Measurements from ENCODE around the gene LRRC7.
"Not testable (repeated sequence)": the region's sequence is repeated elsewhere in the genome, so short reads cannot be mapped to it uniquely, and the experiment has no call there.

Gene LRRC7

GRCh38 chr1:69697340-69697739 is 129.6 kb downstream of the LRRC7 start:
- DNase-seq (ENCODE audit: low spot score): no peak

DNA sequence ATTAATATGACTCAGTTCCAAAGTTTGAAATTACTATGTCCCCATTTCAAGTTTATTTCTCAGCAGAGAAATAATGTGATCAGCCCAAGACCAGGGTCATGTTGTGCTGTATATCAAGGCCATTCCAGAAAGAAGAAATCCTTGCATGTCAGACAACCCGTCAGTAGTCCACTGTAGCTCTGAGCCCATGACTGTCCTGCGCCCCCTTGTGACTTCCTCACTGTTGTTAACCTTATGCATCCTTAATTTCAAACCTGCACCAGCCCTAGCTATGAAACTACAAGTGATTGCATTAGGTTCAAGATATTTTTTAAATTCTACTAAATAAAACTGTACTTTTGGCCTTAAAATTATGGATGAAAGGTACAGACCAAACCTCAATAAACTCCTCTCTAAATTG is 133.0 kb downstream of the LRRC7 start:
- DNase-seq (ENCODE audit: low spot score): peak; percentile 3

DNA sequence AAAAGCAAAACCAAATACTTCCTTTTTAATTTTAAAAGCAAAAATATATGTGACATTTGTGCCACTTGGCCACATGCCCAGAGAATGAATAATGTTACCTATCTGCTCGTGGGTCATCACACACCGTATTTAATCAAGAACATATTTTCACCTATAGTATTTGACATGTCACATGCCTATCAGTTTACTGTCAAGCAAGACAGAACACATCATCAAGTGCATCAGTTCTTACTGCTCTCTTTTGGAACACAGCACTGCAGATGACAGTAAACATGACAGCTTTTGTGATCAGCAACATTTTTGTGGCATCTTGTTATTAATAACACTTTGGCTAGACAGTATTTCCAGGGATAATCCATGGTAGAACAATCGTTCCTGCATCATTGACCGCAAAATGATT is 134.4 kb downstream of the LRRC7 start:
- no peak for DNase-seq (ENCODE audit: low spot score)

DNA sequence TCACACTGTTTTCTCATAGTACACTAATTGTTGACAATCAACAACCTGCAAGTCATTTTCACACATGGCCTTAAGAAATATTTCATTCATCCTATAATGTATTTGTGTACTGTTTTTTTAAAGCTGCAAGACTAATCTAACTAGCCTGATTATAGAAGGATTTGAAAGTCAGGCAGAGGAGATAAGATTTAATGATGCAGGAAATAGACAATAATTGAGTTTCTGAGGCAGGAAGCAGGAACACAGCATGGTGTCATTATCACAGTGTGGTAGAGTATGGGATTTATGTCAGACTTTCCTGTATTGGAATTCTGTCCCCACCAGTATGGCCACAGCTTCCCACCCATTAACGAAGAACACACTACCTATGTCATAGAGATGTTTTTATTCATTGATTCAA is 138.8 kb downstream of the LRRC7 start:
- DNase-seq (ENCODE audit: low spot score): no peak

- DNase-seq (ENCODE audit: low spot score): no peak
These were observed 139.4 kb downstream of the LRRC7 start for GRCh38 chr1:69707103-69707502.

DNA sequence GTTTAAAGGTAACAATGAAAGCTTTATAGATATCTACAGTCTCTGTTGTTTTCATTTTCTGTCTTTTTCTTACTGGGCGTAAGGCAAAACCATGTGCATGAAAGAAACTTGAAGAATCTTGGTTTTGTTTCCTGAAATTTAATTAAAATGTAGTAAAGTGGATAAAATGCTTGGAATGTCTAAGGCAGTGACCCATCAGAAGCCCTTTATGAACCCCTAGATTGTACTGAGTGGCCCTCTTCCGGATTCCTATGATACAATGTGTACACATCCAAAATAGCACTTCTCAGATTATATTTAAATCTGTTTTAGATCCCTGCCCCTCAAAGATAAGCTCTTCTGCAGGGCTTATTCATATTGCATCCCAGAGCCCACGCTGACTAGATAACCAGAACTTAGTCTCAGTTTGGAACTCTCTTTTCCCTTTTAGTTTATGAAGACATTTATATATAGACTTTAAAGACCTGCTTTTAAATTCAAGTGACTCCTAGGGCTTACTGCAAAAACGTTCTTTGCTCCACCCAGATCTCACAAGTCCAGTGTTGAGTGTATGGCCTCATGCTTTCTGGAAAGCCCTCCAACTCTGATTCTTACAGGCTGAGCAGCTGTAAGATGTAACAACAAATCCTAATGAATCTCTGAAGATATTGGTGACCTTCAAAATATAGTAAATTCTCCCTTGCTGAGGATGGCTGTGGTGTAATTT is 142.9 kb downstream of the LRRC7 start:
- DNase-seq (ENCODE audit: low spot score): no peak

DNA sequence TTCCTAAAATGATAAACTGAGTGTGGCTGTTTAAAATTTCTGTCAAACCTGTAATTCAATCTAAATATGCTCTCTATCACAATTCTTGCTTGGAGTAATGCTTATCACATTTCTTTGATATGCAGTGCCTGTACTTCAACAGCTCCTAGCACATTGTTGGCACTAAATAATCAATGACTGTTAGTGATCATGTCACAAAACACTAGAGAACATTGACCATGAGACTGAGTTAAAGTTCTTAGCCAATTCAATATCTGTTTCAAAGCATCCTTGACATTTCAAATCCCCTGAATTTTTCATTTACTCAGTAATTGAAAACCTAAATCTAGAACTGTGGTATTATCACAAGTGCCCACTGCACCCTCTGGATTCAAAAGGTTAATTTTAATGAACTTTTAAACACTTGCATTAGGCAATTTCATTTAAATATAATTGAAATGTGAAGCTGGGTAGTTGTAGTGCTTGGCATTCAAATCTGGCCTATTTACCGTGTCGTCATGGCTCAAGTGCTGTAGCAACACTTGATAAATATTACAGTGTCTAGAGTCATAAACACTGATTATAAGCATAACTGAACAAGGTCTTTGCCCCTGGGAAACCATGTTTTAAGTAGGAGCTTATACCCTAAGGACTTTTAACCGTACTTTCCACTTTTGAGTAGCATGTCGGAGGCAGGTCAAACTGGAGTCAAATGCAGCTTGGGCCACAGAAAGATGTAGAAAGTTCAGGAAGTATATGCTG is 143.6 kb downstream of the LRRC7 start:
- DNase-seq (ENCODE audit: low spot score): no peak

DNA sequence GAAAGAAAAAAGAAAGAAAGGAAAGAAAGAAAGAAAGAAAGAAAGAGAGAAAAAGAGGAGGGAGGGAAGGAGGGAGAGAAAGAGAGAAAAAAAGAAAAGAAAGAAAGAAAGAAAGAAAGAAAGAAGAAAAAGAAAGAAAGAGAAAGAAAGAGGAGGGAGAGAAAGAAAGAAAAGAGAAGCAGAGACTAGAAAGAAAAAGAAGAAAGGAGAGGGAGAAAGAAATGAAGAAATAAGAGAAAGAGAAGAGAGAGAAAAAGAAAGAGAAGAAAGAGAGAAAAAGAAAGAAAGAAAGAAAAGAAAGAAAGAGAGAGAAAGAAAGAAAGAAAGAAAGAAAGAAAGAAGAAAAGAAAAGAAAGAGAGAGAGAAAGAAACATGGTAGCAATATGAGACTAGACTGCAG is 150.1 kb downstream of the LRRC7 start:
- DNase-seq (ENCODE audit: low spot score): not testable (repeated sequence)

DNA sequence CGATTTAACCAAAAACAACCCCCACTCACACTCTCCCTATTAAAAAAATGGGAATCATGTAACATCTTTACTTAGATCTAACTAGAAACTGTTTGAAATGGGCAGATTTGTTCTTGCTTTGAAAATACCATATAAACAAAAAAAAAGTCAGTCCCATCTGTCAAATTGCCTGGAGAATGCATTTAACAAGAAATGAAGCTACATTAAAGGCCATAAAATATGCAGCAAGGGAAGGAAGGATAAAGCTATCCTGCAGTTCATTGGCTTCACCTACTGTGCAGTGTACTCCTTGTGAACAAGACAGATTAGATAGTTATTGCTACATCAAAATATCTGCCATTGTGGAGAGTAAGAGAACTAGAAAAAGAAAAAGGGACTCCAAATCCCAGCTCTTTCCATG is 160.5 kb downstream of the LRRC7 start:
- DNase-seq (ENCODE audit: low spot score): no peak

GRCh38 chr1:69733061-69733460 is 165.3 kb downstream of the LRRC7 start:
- no peak for DNase-seq (ENCODE audit: low spot score)

DNA sequence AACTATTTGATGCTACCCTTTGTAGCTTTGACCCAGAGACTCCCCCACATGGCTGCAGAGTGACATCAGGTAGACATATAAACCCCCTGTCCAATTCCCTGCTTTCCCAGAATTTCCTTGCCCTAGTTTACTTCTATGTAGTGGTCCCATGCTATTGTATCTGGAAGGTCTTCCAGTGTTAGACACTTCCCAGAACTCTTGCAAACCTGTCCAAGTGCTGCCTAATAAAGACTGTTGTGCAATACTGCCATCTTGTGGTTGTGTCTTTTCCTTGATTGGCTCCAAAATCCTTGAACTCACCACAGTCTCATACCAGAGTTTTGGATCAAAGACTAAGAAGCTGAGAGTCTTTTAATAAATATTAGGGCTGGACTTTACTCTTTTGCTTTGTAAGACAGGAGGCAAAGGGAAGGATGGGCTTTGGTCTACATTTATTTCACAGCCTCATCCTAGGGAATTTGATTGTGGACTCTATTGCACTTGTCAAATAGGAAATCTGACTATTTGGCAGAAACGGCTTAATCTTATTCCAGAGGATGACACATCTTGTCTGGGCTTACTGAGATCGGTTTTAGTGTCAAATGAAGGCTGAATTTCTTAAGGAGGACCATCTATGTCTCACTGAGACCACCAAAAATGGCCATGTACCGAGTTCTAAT is 169.9 kb downstream of the LRRC7 start:
- peak; percentile 53 for DNase-seq (ENCODE audit: low spot score)

GRCh38 chr1:69738458-69739250 is 170.9 kb downstream of the LRRC7 start:
- DNase-seq (ENCODE audit: low spot score): no peak

DNA sequence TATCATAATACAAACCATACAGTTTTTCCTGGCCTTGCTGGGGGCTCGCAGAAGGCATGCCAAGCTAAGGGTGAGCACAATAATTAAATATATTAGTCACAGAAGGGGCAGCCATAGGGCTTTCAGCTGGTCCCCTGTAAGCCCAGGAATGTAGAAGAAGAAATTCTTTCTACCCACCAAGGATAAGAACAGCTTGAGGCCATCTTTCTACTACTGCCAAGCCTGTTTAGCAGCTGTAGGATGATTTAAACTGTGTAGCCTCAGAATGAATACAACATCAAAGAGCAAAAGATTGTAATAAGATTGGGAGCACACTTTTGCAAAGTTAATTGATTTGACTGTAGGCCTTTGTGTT is 171.5 kb downstream of the LRRC7 start:
- DNase-seq (ENCODE audit: low spot score): no peak

DNA sequence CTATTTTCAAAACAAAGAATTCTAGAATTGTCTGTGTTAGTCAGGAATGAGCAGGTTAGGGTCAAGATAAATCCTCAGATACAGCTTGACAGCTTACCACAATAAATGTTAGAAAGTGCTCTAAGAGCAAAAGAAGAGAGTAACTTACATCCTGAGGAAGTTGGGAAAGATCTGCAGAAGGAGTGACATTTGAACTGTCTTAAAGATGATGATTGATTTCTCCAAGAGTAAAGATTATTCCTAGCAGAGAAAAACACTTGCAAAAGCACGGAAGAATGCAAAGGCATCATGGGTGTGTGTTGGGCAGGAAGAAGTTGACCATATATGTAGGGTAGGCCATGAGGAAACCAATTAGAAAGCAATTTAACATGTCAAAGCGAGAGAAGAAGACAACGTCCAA is 175.4 kb downstream of the LRRC7 start:
- no peak for DNase-seq (ENCODE audit: low spot score)

DNA sequence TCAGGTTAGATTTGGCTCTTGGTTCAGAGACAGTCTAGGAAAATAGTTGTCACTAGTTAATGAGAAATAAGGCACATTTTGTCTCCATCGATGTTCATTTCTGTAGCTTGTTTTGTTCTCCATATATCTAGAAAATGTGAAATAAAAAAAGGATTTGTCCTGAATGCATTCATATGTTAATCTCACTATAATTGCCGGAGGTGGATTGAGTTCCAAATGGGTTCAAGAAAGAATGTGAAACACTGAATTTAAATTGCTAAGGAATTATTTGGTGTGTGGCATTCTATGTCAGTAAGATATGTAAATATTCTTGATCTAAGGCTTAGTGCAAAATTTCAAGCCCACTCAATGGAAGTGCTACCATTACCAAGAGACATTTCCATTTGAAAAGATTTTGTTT is 176.7 kb downstream of the LRRC7 start:
- DNase-seq (ENCODE audit: low spot score): no peak

DNA sequence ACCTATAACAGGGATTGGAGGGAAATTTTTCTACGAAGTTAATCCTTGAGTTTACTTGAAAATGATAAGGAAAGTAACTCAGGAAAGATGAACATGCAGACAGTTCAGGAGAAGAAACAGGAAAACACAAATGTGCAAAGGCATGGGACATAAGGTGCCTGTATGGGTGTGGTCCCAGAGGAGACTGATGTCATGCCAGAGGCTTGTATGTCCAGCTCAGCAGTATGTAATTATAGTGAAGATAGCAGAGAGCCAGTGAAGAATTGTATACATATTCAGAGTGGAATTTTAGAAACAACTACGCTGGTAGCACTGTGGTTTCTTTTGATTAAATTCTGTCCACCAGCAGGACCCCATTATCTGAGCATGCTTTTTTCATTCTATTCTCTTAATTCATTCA is 179.5 kb downstream of the LRRC7 start:
- DNase-seq (ENCODE audit: low spot score): no peak

DNA sequence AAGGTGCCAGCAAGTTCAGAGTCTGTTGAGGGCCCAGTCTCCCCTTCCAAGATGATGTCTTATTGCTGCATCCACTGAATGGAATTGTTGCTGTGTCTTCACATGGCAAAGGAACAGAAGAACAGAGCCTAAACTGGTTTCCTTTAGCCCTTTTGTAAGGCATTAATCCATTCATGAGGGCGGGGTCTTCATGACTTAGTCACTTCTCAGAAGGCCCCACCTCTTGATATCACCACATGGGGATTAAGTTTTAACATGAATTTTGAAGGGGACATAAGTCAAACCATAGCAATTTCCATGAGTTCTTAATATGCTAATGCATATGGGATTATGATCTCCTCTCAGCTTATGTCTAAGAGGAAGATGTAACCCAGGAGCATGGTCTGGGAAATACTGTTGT is 182.9 kb downstream of the LRRC7 start:
- no peak for DNase-seq (ENCODE audit: low spot score)

GRCh38 chr1:69752831-69753230 is 185.1 kb downstream of the LRRC7 start:
- DNase-seq (ENCODE audit: low spot score): no peak

- no peak for DNase-seq (ENCODE audit: low spot score)
These were observed 186.8 kb downstream of the LRRC7 start for GRCh38 chr1:69754521-69754920.

DNA sequence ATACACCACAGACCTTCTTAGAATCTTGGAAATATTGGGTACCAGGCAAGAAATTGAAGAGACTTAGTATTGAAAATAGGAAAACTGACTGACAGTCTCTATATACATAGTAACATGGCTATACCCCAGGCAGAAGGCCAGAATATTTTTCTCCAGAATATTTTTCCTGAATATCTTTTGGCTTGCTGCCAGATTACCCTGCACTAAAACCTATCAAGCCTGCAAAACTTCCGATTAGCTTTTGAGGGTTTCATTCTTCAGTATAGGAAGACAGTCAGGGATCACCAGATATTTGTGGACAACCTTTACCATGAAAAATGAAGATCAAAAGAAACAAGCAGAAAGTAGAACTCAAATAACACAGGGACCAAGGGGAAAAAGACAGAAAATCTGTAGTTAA is 187.9 kb downstream of the LRRC7 start:
- DNase-seq (ENCODE audit: low spot score): no peak

DNA sequence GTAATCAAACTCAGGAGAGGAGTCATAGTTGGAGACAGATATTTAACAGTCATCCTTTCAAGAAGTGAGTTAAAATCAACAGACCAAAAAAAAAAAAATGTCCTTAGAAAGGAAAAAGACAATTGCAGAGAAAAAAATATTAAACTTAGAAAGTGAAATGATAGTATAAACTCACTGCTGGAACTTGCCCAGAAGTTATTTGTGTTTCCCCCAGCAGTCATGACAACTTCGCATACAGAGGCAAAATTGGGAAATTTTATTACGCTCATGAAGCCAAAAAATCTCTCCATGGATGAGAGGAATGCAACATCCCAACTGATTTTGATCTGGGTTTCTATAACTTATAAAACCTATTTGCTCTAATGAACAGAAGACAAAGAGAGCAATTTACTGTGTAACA is 198.2 kb downstream of the LRRC7 start:
- DNase-seq (ENCODE audit: low spot score): no peak

DNA sequence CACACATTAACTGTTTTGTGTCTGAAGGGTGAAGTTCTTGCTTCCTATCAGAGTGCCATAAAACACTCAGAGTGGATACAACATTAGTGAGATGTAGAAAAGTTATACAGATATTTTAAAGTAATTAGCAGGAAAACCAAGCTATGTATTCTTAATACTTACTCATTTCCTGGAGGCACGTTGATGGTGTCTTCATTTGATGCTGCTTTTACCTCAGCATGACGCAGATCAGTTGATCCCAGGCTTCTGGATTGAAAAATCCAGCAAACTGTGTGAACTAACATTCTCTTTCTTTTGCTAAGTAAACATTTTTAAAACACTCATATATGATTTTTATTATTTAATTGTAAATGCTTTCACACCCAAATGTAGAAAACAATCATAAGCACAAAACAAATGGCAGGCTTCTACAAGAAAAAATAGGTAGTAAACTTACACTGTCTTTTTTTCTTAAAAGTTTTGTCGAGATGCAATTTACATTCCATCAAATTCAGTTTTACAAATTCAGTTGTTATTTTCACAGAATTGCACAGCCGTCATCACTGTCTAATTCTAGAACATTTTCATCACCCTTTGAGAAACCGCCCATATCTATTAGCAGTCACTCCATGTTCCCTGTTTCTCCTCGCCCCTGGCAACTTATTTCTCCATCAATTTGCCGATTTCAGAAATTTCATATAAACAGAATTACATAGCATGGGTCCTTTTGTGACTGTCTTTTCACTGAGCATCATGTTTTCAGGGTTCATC is 198.9 kb downstream of the LRRC7 start:
- DNase-seq (ENCODE audit: low spot score): no peak
